ENCODE measurements around the gene HMGCR.

The HMGCR gene

GRCh38 chr5:75389430-75389829 is 52.4 kb downstream of the HMGCR start:
- no peak for DNase-seq

DNA sequence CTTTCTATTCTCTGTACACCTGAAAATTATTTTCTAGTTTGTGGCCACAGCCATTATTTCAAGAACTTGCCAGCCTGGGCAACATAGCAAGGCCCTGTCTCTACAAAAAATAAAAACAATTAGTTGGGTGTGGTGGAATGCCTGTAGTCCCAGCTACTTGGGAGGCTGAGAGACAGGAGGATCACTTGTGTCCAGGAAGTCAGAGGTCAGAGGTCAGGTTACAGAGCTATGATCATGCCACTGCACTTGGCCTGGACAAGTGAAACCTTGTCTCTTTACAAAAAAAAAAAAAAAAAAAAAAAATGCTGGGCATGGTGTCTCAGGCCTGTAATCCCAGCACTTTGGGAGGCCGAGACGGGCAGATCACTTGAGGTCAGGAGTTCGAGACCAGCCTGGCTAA is 58.3 kb downstream of the HMGCR start:
- DNase-seq: no peak

DNA sequence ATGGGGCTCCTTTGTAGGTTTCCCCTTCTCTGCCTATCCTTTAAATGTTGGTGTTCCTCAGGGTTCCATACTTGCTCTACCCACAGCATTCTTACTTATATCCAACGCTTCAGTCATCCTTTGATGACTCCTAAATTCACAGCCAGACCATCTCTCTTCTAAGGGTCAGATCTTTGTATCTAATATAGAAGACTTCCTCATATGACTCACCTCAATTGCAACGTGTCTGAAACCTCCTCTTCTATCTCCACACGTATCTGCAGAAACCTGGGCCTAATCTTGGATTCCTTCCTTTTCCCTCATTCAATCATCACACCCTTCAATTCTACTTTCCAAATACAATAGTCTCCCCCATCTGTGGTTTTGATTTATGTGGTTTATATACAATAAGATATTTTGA is 68.3 kb downstream of the HMGCR start:
- DNase-seq: no peak
